Mesangial cell (primary cell): Measurements from ENCODE around the gene RGS10. TPM values are rescaled to one million over a fixed set of nuclear protein-coding genes. Genes with fewer than 3 reads are reported as not detected.

Experiments used
- total RNA-seq: library from RNA; depleted of rRNA; stranded (reverse); fragments of >200 nt; gene quantifications from 2 replicates; pipeline ENCODE4 v1.2.3, GENCODE V29; 2015

Gene RGS10, protein sequence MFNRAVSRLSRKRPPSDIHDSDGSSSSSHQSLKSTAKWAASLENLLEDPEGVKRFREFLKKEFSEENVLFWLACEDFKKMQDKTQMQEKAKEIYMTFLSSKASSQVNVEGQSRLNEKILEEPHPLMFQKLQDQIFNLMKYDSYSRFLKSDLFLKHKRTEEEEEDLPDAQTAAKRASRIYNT
- total RNA-seq, result 31.4 and 32.7 TPM in 2 replicates

DNA sequence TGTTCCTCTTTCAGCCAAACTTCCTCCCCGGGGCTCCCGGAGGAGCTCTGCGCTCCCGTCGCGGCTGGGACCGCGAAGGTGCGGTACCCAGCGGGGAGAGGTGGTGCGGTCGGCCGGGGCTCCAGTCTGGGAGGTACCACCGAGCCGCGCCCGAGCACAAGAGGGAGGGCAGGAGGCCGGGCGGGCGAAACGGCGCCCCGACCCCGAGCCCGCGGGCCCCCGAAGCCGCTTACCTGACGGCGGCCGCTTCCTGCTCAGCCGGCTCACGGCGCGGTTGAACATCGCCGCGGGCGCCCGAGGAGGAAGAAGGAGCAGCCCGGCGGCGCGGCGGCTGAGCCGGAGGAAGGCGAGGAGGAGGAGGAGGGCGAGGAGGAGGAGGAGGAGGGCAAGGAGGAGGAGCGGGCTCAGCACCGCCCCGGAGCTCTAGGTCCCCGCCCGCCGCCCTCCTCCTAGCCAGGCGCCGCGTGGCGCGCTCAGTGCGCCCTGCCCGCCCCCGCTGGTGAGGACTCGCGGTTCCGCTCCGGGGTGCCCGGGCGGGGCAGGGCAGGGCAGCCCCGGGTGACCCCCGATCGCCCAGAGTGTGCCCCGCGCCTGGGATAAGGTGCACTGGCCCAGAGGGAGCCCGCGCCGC, at the start of gene RGS10:
TSS of gene RGS10 (minus strand) at position 363 of the 631 bp plus-strand sequence. CDS start at position 282, 81 bp downstream.

Other genes with a start within 250 kb of the RGS10 start
- gene TIAL1, start 54.2 kb upstream of the RGS10 start, total RNA-seq, result 30.0 and 34.7 TPM in 2 replicates
- 48.2 and 53.6 TPM in 2 replicates for gene BAG3, start 108.7 kb upstream of the RGS10 start, total RNA-seq
- gene INPP5F, start 183.3 kb upstream of the RGS10 start, total RNA-seq, result 17.9 and 18.5 TPM in 2 replicates